Kidney (tissue), 22 donors: ENCODE data around the gene SLC7A6OS. TPM values are rescaled to one million over a fixed set of nuclear protein-coding genes. Genes with fewer than 3 reads are reported as not detected.

Source experiments
- DNase-seq, 5 donors: peaks; one replicate each; pipeline ENCODE4 v3.0.0-alpha.2; 2013 to 2020
- FAIRE-seq: peaks from 2 replicates; lab custom pipeline; 2012; peaks lifted over from hg19 to GRCh38; lab: Jason Lieb, UNC
- H3K27ac ChIP-seq, 2 donors: one replicate each; pipeline ENCODE4 v1.7.0; 2013; ENCODE audit warnings: low read depth in 2 of 2, low read length in 2 of 2, inconsistent platforms in 1 of 2
- H3K27me3 ChIP-seq: one replicate; pipeline ENCODE4 v1.7.1; 2013; ENCODE audit warnings: low read length, inconsistent platforms; ENCODE audit not compliant: control insufficient read depth, insufficient read depth
- H3K36me3 ChIP-seq, 3 donors: one replicate each; pipeline versions ENCODE4 v1.7.0 to v1.7.1; 2013; ENCODE audit warnings: low read length in 3 of 3, control low read depth in 1 of 3, inconsistent platforms in 1 of 3; ENCODE audit not compliant: insufficient read depth in 3 of 3, control insufficient read depth in 2 of 3
- H3K4me1 ChIP-seq, 3 donors: one replicate each; pipeline versions ENCODE4 v1.7.0 to v1.7.1; 2013; ENCODE audit warnings: low read length in 3 of 3, inconsistent platforms in 1 of 3, low read depth in 1 of 3; ENCODE audit not compliant: control insufficient read depth in 2 of 3, insufficient read depth in 2 of 3
- H3K4me3 ChIP-seq, 3 donors: one replicate each; pipeline versions ENCODE4 v1.7.0 to v1.8.1; 2013; ENCODE audit warnings: low read length in 3 of 3, control low read depth in 1 of 3, inconsistent platforms in 1 of 3
- H3K9ac ChIP-seq, 3 donors: one replicate each; pipeline versions ENCODE4 v1.7.0 to v1.7.1; 2013; ENCODE audit warnings: low read length in 3 of 3, control low read depth in 1 of 3, inconsistent platforms in 1 of 3
- H3K9me3 ChIP-seq, 3 donors: one replicate each; pipeline versions ENCODE4 v1.7.0 to v1.7.1; 2013; ENCODE audit warnings: low read length in 3 of 3, control low read depth in 1 of 3, inconsistent platforms in 1 of 3; ENCODE audit not compliant: control insufficient read depth in 2 of 3, insufficient read depth in 1 of 3
- CTCF ChIP-seq: IDR thresholded peaks from 3 replicates; pipeline ENCODE4 v1.5.1; 2012; ENCODE audit warnings: mild to moderate bottlenecking, moderate library complexity, borderline replicate concordance; ENCODE audit not compliant: insufficient read depth; ENCODE audit errors: extremely low read depth
- intact Hi-C: fragments of 100-400 bp; cut with DNase I; formaldehyde crosslinking; loops from one replicate; pipeline ENCODE4 v1.11.1; 2022
- long read RNA-seq, 10 donors: library from polyadenylated mRNA in 1 of 10; unstranded in 1 of 10; transcript quantifications; one replicate each; pipeline ENCODE4 v2.0.0 and lab custom pipeline, GENCODE V29; 2021 to 2026
- polyA plus RNA-seq: library from polyadenylated mRNA; stranded (reverse); fragments of 350-450 nt; fragmentation: Illumina TruSeq; extraction: RNeasy Lipid Tissue Mini Kit (QIAGEN cat#74804); gene quantifications from one replicate; pipeline ENCODE4 v1.2.3, GENCODE V29; 2014; ENCODE audit warnings: low read depth, low replicate concordance; ENCODE audit not compliant: insufficient read depth
- total RNA-seq: library from RNA; stranded (reverse); fragmentation: NEBNext Ultra II Directional; extraction: Animal tissue kit (Norgen Biotek cat#: 25700); gene quantifications from one replicate; pipeline ENCODE4 v1.2.1, GENCODE V29; 2021
- donor health status: control.
- donor health status: control.
- donor health status: control.
- donor health status: control.
- donor health status: control.
- donor health status: DM: yes; HTN: yes; CAD: no.
- donor health status: Normal renal cell carcinoma (clear cell type).

The SLC7A6OS gene
- total RNA-seq, result 20.3 TPM
- polyA plus RNA-seq, result 9.2 TPM
- long read RNA-seq, donor 1, full-length matches to known transcripts, result 5 of 5 reads
- long read RNA-seq, donor 1, partial matches to known transcripts, result 0 of 5 reads
- long read RNA-seq, donor 1, other reads (novel, unspliced or antisense), result 0 of 5 reads
- long read RNA-seq, donor 2, full-length matches to known transcripts, result 3 of 3 reads
- long read RNA-seq, donor 2, partial matches to known transcripts, result 0 of 3 reads
- long read RNA-seq, donor 2, other reads (novel, unspliced or antisense), result 0 of 3 reads
- long read RNA-seq, donor 3, full-length matches to known transcripts, result 8 of 8 reads
- long read RNA-seq, donor 3, partial matches to known transcripts, result 0 of 8 reads
- long read RNA-seq, donor 3, other reads (novel, unspliced or antisense), result 0 of 8 reads
- long read RNA-seq, donor 4, full-length matches to known transcripts, result 1 of 1 reads
- long read RNA-seq, donor 4, partial matches to known transcripts, result 0 of 1 reads
- long read RNA-seq, donor 4, other reads (novel, unspliced or antisense), result 0 of 1 reads
- long read RNA-seq, donor 5, full-length matches to known transcripts, result 1 of 1 reads
- long read RNA-seq, donor 5, partial matches to known transcripts, result 0 of 1 reads
- long read RNA-seq, donor 5, other reads (novel, unspliced or antisense), result 0 of 1 reads
- long read RNA-seq, donor 6, full-length matches to known transcripts, result 3 of 3 reads
- long read RNA-seq, donor 6, partial matches to known transcripts, result 0 of 3 reads
- long read RNA-seq, donor 6, other reads (novel, unspliced or antisense), result 0 of 3 reads
- long read RNA-seq, donor 7, full-length matches to known transcripts, result 1 of 11 reads
- long read RNA-seq, donor 7, partial matches to known transcripts, result 2 of 11 reads
- long read RNA-seq, donor 7, other reads (novel, unspliced or antisense), result 8 of 11 reads
- long read RNA-seq, donor 8, full-length matches to known transcripts, result 2 of 2 reads
- long read RNA-seq, donor 8, partial matches to known transcripts, result 0 of 2 reads
- long read RNA-seq, donor 8, other reads (novel, unspliced or antisense), result 0 of 2 reads
- long read RNA-seq, donor 9, full-length matches to known transcripts, result 4 of 4 reads
- long read RNA-seq, donor 9, partial matches to known transcripts, result 0 of 4 reads
- long read RNA-seq, donor 9, other reads (novel, unspliced or antisense), result 0 of 4 reads
- long read RNA-seq, donor 10, full-length matches to known transcripts, result 4 of 4 reads
- long read RNA-seq, donor 10, partial matches to known transcripts, result 0 of 4 reads
- long read RNA-seq, donor 10, other reads (novel, unspliced or antisense), result 0 of 4 reads

- Histone ChIP-seq H3K9me3 (no peaks in the 10 kb centered on the region), H3K27me3 (no peaks in the 10 kb centered on the region), H3K4me3 (peak within 1 kb of the TSS; percentile 94 to 99 (median 98)), H3K4me1 (peaks cover 0 to 13% (median 7%) of the 10 kb centered on the region in 3 donors), H3K36me3 (peaks cover 2 to 15% (median 4%) of the 10 kb centered on the region in 3 donors), H3K27ac (peak within 1 kb of the TSS; percentile 57 to 82), H3K9ac (peak within 1 kb of the TSS; percentile 68 to 94 (median 94))
- intact Hi-C loops, result loop anchor here (10.0 kb wide), 1 partner anchor 46 kb away; the partner anchor contains the start of gene SLC7A6
- DNase-seq, result peak; percentile 92 to 97 (median 95)
- TF ChIP-seq CTCF, result peak; percentile 14
- FAIRE-seq, result no peak
Observed at GRCh38 chr16:68310774-68311511, at the start of gene SLC7A6OS, which contains the start of gene PRMT7. TSS of gene SLC7A6OS (minus strand) at chr16:68310946. CDS start at chr16:68310926, 20 bp downstream. TSS of gene PRMT7 (plus strand) at chr16:68311019. CDS start at chr16:68315980, 4,961 bp downstream.

DNA sequence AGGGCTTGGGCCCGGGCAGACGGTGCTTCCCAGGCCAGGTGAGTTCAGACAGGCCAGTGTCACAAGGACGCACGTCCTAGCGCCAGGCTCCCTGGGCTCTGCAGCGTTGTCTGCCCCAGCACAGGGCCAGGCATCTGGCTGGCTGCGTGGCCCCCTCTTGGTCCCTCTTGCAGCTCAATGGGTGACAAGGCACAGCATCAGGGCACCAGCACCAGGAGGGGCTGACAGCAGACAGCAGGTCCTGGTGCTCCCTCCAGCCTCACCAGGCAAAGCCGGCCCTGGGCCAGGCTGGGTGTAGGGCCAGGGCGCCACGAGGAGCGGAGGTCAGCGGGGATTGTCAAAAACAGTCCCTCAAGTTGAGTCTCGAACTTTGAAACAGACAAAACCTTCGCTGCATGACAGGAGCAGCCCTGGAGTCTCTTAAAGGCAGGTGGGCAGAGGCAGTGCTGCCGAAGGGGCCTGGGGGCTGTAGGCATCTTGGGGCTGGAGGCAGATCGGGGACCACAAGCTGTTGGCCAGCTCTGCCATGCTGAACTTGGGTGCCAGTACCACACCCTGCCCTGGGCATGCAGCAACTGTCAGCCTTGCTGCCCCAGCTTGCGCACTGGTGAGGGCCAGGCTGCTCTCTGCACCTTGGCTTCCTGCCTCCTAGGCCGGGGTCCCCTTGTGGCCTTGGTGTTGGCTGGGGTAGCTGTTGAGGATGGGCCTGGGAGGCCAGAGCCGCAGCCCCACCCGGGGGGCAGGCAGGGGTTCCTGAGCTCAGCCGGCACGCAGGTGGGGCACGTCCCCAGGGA lies 48.8 kb upstream of the SLC7A6OS start:
- H3K9me3 ChIP-seq, result no peaks in the 10 kb centered on the region
- intact Hi-C loops, result no loop called here
- H3K9ac ChIP-seq, result no peak overlapping the region
- no peak overlapping the region for H3K4me3 ChIP-seq
- H3K36me3 ChIP-seq, result peaks cover 0 to 10% (median 9%) of the 10 kb centered on the region in 3 donors
- H3K27ac ChIP-seq, result no peak overlapping the region
- FAIRE-seq (no peak), DNase-seq (no peak)
- TF ChIP-seq CTCF, result no peak
- no peaks in the 10 kb centered on the region for H3K27me3 ChIP-seq
- peaks cover 0 to 7% (median 2%) of the 10 kb centered on the region in 3 donors for H3K4me1 ChIP-seq
